ENCODE data around the gene NTN4. TPM values are rescaled to one million over a fixed set of nuclear protein-coding genes. Genes with fewer than 3 reads are reported as not detected.

NTN4 gene
- total RNA-seq, 5 donors from 2014 or later (not counting 1 experiment from before 2014, with no cell fraction given): 0.53 to 4.1 (median 1.3) TPM

GRCh38 chr12:95701275-95701674 is 89.3 kb downstream of the NTN4 start:
- H3K4me3 Mint-ChIP-seq: no peak overlapping the region
- POLR2A ChIA-PET: no interaction called here
- H3K36me3 Mint-ChIP-seq: no peaks in the 10 kb centered on the region
- peaks cover 4 to 14% of the 10 kb centered on the region in 2 donors for H3K27me3 Mint-ChIP-seq
- Histone ChIP-seq H3K4me1 (ENCODE audit: control insufficient read depth in 1 of 2, extremely low read depth in 1 of 2, insufficient read depth in 2 of 2, low read length in 2 of 2) (no peaks in the 10 kb centered on the region), H3K9me3 (no peaks in the 10 kb centered on the region), H3K36me3 (ENCODE audit: control insufficient read depth in 2 of 2, extremely low read depth in 1 of 2, insufficient read depth in 1 of 2, low read length in 1 of 2) (no peaks in the 10 kb centered on the region), H3K27me3 (replicated peaks in 1 of 2; ENCODE audit: control insufficient read depth in 2 of 2, extremely low read depth in 1 of 2, insufficient read depth in 2 of 2, low read length in 1 of 2) (no peaks in the 10 kb centered on the region), H3K4me3 (ENCODE audit: control insufficient read depth in 1 of 2, extremely low read depth in 1 of 2, low read length in 1 of 2) (no peak overlapping the region), H3K27ac (ENCODE audit: low read length) (no peak overlapping the region)
- WGBS (ENCODE audit: insufficient coverage): 67% methylated on average over 1 of the region's 2 CpGs
- CTCF ChIA-PET: no interaction called here
- H3K27ac Mint-ChIP-seq: no peak overlapping the region
- H3K9me3 Mint-ChIP-seq: no peaks in the 10 kb centered on the region
- no peak for DNase-seq
- no peak for ATAC-seq (replicated peaks in 1 of 4)
- no peaks in the 10 kb centered on the region for H3K4me1 Mint-ChIP-seq

GRCh38 chr12:95700316-95700785 is 90.2 kb downstream of the NTN4 start:
- no peaks in the 10 kb centered on the region for H3K4me1 Mint-ChIP-seq
- Histone ChIP-seq H3K27ac (ENCODE audit: low read length) (no peak overlapping the region), H3K27me3 (replicated peaks in 1 of 2; ENCODE audit: control insufficient read depth in 2 of 2, extremely low read depth in 1 of 2, insufficient read depth in 2 of 2, low read length in 1 of 2) (no peaks in the 10 kb centered on the region), H3K36me3 (ENCODE audit: control insufficient read depth in 2 of 2, extremely low read depth in 1 of 2, insufficient read depth in 1 of 2, low read length in 1 of 2) (no peaks in the 10 kb centered on the region), H3K9me3 (no peaks in the 10 kb centered on the region), H3K4me1 (ENCODE audit: control insufficient read depth in 1 of 2, extremely low read depth in 1 of 2, insufficient read depth in 2 of 2, low read length in 2 of 2) (no peaks in the 10 kb centered on the region), H3K4me3 (ENCODE audit: control insufficient read depth in 1 of 2, extremely low read depth in 1 of 2, low read length in 1 of 2) (no peak overlapping the region)
- H3K9me3 Mint-ChIP-seq: no peaks in the 10 kb centered on the region
- CTCF ChIA-PET: interaction anchor here (0.6 to 0.7 kb wide), 2 partner anchors 41 to 211 kb away, joined by 3 to 5 read pairs; no protein-coding TSS in a partner anchor
- DNase-seq (no peak), ATAC-seq (replicated peaks in 1 of 4) (no peak)
- 55% methylated on average over 3 of the region's 7 CpGs for WGBS (ENCODE audit: insufficient coverage)
- H3K27ac Mint-ChIP-seq: no peak overlapping the region
- no peak overlapping the region for H3K4me3 Mint-ChIP-seq
- H3K36me3 Mint-ChIP-seq: no peaks in the 10 kb centered on the region
- POLR2A ChIA-PET: no interaction called here
- H3K27me3 Mint-ChIP-seq: peaks cover 4 to 11% of the 10 kb centered on the region in 2 donors

GRCh38 chr12:95699579-95699978 is 91.0 kb downstream of the NTN4 start:
- H3K4me3 ChIP-seq (ENCODE audit: control insufficient read depth in 1 of 2, extremely low read depth in 1 of 2, low read length in 1 of 2): no peak overlapping the region
- H3K27me3 ChIP-seq (replicated peaks in 1 of 2; ENCODE audit: control insufficient read depth in 2 of 2, extremely low read depth in 1 of 2, insufficient read depth in 2 of 2, low read length in 1 of 2): no peaks in the 10 kb centered on the region
- H3K36me3 ChIP-seq (ENCODE audit: control insufficient read depth in 2 of 2, extremely low read depth in 1 of 2, insufficient read depth in 1 of 2, low read length in 1 of 2): no peaks in the 10 kb centered on the region
- no peaks in the 10 kb centered on the region for H3K36me3 Mint-ChIP-seq
- H3K9me3 ChIP-seq: no peaks in the 10 kb centered on the region
- H3K27me3 Mint-ChIP-seq: peaks cover 3 to 10% of the 10 kb centered on the region in 2 donors
- H3K9me3 Mint-ChIP-seq: no peaks in the 10 kb centered on the region
- no peak for ATAC-seq (replicated peaks in 1 of 4)
- no peak overlapping the region for H3K4me3 Mint-ChIP-seq
- POLR2A ChIA-PET: no interaction called here
- no peak overlapping the region for H3K27ac Mint-ChIP-seq
- no peak for DNase-seq
- CTCF ChIA-PET: interaction anchor here (0.5 to 0.6 kb wide), 2 partner anchors 18 to 680 kb away, joined by 3 to 4 read pairs; no protein-coding TSS in a partner anchor
- no peaks in the 10 kb centered on the region for H3K4me1 ChIP-seq (ENCODE audit: control insufficient read depth in 1 of 2, extremely low read depth in 1 of 2, insufficient read depth in 2 of 2, low read length in 2 of 2)
- no peak overlapping the region for H3K27ac ChIP-seq (ENCODE audit: low read length)
- no peaks in the 10 kb centered on the region for H3K4me1 Mint-ChIP-seq

GRCh38 chr12:95694136-95694535 is 96.4 kb downstream of the NTN4 start:
- H3K27ac ChIP-seq (ENCODE audit: low read length): no peak overlapping the region

GRCh38 chr12:95693689-95694088 is 96.9 kb downstream of the NTN4 start:
- ChIA-PET CTCF (interaction anchor here in 1 of 2 donors (0.7 kb wide), 1 partner anchor 1712 kb away, joined by 3 read pairs; no protein-coding TSS in a partner anchor), POLR2A (no interaction called here)
- no peak overlapping the region for H3K27ac ChIP-seq (ENCODE audit: low read length)
- no peaks in the 10 kb centered on the region for H3K36me3 Mint-ChIP-seq
- no peak overlapping the region for H3K4me3 Mint-ChIP-seq
- ATAC-seq (replicated peaks in 1 of 4) (no peak), DNase-seq (no peak)
- H3K4me1 ChIP-seq (ENCODE audit: control insufficient read depth in 1 of 2, extremely low read depth in 1 of 2, insufficient read depth in 2 of 2, low read length in 2 of 2): no peaks in the 10 kb centered on the region
- H3K4me1 Mint-ChIP-seq: no peaks in the 10 kb centered on the region
- no peak overlapping the region for H3K27ac Mint-ChIP-seq
- WGBS (ENCODE audit: insufficient coverage): no CpG with 5 or more reads among the region's 2 CpGs
- no peaks in the 10 kb centered on the region for H3K9me3 Mint-ChIP-seq
- H3K9me3 ChIP-seq: no peaks in the 10 kb centered on the region
- no peaks in the 10 kb centered on the region for H3K36me3 ChIP-seq (ENCODE audit: control insufficient read depth in 2 of 2, extremely low read depth in 1 of 2, insufficient read depth in 1 of 2, low read length in 1 of 2)
- peaks cover 0 to 4% of the 10 kb centered on the region in 2 donors for H3K27me3 Mint-ChIP-seq
- no peaks in the 10 kb centered on the region for H3K27me3 ChIP-seq (replicated peaks in 1 of 2; ENCODE audit: control insufficient read depth in 2 of 2, extremely low read depth in 1 of 2, insufficient read depth in 2 of 2, low read length in 1 of 2)
- no peak overlapping the region for H3K4me3 ChIP-seq (ENCODE audit: control insufficient read depth in 1 of 2, extremely low read depth in 1 of 2, low read length in 1 of 2)

More at GRCh38 chr12:95694136-95694535, 96.4 kb downstream of the NTN4 start:
- Histone ChIP-seq H3K27me3 (replicated peaks in 1 of 2; ENCODE audit: control insufficient read depth in 2 of 2, extremely low read depth in 1 of 2, insufficient read depth in 2 of 2, low read length in 1 of 2) (no peaks in the 10 kb centered on the region), H3K36me3 (ENCODE audit: control insufficient read depth in 2 of 2, extremely low read depth in 1 of 2, insufficient read depth in 1 of 2, low read length in 1 of 2) (no peaks in the 10 kb centered on the region), H3K4me3 (ENCODE audit: control insufficient read depth in 1 of 2, extremely low read depth in 1 of 2, low read length in 1 of 2) (no peak overlapping the region), H3K9me3 (no peaks in the 10 kb centered on the region), H3K4me1 (ENCODE audit: control insufficient read depth in 1 of 2, extremely low read depth in 1 of 2, insufficient read depth in 2 of 2, low read length in 2 of 2) (no peaks in the 10 kb centered on the region)
- POLR2A ChIA-PET: no interaction called here
- peaks cover 0 to 4% of the 10 kb centered on the region in 2 donors for H3K27me3 Mint-ChIP-seq
- DNase-seq (no peak), ATAC-seq (replicated peaks in 1 of 4) (no peak)
- CTCF ChIA-PET: no interaction called here
- H3K4me3 Mint-ChIP-seq: no peak overlapping the region
- H3K36me3 Mint-ChIP-seq: no peaks in the 10 kb centered on the region
- no peak overlapping the region for H3K27ac Mint-ChIP-seq
- no CpG with 5 or more reads among the region's 9 CpGs for WGBS (ENCODE audit: insufficient coverage)
- no peaks in the 10 kb centered on the region for H3K9me3 Mint-ChIP-seq
- no peaks in the 10 kb centered on the region for H3K4me1 Mint-ChIP-seq

GRCh38 chr12:95690861-95691635 is 99.5 kb downstream of the NTN4 start:
- ATAC-seq (replicated peaks in 1 of 4) (no peak), DNase-seq (no peak)
- Mint-ChIP-seq H3K4me3 (no peak overlapping the region), H3K27me3 (peaks cover 2 to 4% of the 10 kb centered on the region in 2 donors), H3K36me3 (no peaks in the 10 kb centered on the region), H3K27ac (no peak overlapping the region), H3K4me1 (no peaks in the 10 kb centered on the region), H3K9me3 (no peaks in the 10 kb centered on the region)
- no peaks in the 10 kb centered on the region for H3K4me1 ChIP-seq (ENCODE audit: control insufficient read depth in 1 of 2, extremely low read depth in 1 of 2, insufficient read depth in 2 of 2, low read length in 2 of 2)
- no peaks in the 10 kb centered on the region for H3K36me3 ChIP-seq (ENCODE audit: control insufficient read depth in 2 of 2, extremely low read depth in 1 of 2, insufficient read depth in 1 of 2, low read length in 1 of 2)
- no peak overlapping the region for H3K27ac ChIP-seq (ENCODE audit: low read length)
- no peak overlapping the region for H3K4me3 ChIP-seq (ENCODE audit: control insufficient read depth in 1 of 2, extremely low read depth in 1 of 2, low read length in 1 of 2)
- no peaks in the 10 kb centered on the region for H3K9me3 ChIP-seq
- 79% methylated on average over 2 of the region's 8 CpGs for whole genome bisulfite sequencing (ENCODE audit: insufficient coverage)
- POLR2A ChIA-PET: no interaction called here
- CTCF ChIA-PET: interaction anchor here in 1 of 2 donors (0.5 kb wide), 1 partner anchor 9 kb away, joined by 3 read pairs; no protein-coding TSS in a partner anchor
- no peaks in the 10 kb centered on the region for H3K27me3 ChIP-seq (replicated peaks in 1 of 2; ENCODE audit: control insufficient read depth in 2 of 2, extremely low read depth in 1 of 2, insufficient read depth in 2 of 2, low read length in 1 of 2)
